Hepatocyte (in vitro differentiated cells): ENCODE measurements around the gene STAT5A.

ENCODE experiments used
- CTCF ChIP-seq: fragments of 200-600 bp; sonication (generic); IDR thresholded peaks from 2 replicates; pipeline ENCODE4 v1.5.1; 2016; ENCODE audit warnings: antibody characterized with exemption, mild to moderate bottlenecking; ENCODE audit not compliant: poor library complexity
- EZH2 ChIP-seq: fragments of 200-600 bp; sonication (generic); IDR thresholded peaks from 2 replicates; pipeline ENCODE4 v1.6.1; 2016; ENCODE audit warnings: antibody characterized with exemption, mild to moderate bottlenecking, borderline replicate concordance
- EZH2phosphoT487 ChIP-seq: fragments of 200-600 bp; sonication (generic); IDR thresholded peaks from one replicate; pipeline ENCODE4 v1.6.1; 2018; ENCODE audit warnings: antibody characterized with exemption, mild to moderate bottlenecking, low read depth, moderate library complexity; ENCODE audit not compliant: unreplicated experiment, severe bottlenecking

- TF ChIP-seq CTCF (no peak), EZH2 (no peak), EZH2phosphoT487 (no peak)
Measured at GRCh38 chr17:42359133-42359532, 70.8 kb downstream of the STAT5A start.
